Measurements from ENCODE around the gene RAX. TPM values are rescaled to one million over a fixed set of nuclear protein-coding genes. Genes with fewer than 3 reads are reported as not detected.

The RAX gene
- total RNA-seq, 1 donor = not detected

DNA sequence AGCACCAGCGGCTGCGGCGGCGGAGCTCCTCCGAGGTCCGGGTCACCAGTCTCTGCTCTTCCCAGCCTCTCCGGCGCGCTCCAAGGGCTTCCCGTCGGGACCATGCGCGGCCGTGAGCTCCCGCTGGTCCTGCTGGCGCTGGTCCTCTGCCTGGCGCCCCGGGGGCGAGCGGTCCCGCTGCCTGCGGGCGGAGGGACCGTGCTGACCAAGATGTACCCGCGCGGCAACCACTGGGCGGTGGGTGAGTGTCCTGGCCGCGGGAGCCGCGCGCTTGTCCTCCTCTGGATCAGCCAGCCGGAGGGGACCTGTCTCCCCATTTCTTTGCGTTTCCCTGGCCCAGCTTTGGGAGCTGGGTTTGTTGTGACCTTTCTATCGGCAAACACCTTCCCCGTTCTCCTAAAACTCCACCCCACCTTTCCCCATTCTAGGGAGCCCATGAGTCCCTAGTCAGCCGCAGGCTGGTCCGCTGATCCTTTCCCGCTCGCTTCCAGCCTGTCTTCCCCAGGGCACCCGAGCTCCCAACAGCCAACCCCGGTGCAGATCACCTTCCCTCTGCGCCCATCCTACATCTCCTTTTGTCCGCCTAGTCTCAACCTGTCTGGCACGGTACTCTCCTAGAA lies 53.0 kb downstream of the RAX start:
- TF ChIP-seq, protein P1, sequence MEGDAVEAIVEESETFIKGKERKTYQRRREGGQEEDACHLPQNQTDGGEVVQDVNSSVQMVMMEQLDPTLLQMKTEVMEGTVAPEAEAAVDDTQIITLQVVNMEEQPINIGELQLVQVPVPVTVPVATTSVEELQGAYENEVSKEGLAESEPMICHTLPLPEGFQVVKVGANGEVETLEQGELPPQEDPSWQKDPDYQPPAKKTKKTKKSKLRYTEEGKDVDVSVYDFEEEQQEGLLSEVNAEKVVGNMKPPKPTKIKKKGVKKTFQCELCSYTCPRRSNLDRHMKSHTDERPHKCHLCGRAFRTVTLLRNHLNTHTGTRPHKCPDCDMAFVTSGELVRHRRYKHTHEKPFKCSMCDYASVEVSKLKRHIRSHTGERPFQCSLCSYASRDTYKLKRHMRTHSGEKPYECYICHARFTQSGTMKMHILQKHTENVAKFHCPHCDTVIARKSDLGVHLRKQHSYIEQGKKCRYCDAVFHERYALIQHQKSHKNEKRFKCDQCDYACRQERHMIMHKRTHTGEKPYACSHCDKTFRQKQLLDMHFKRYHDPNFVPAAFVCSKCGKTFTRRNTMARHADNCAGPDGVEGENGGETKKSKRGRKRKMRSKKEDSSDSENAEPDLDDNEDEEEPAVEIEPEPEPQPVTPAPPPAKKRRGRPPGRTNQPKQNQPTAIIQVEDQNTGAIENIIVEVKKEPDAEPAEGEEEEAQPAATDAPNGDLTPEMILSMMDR (IDR thresholded peaks at IDR 0.05; ENCODE audit: insufficient read depth, low read depth, low read length) = no peak
- H3K4me3 ChIP-seq (ENCODE audit: low read depth, low read length) = no peak overlapping the region
- DNase-seq (ENCODE audit: low read depth) = no peak

DNA sequence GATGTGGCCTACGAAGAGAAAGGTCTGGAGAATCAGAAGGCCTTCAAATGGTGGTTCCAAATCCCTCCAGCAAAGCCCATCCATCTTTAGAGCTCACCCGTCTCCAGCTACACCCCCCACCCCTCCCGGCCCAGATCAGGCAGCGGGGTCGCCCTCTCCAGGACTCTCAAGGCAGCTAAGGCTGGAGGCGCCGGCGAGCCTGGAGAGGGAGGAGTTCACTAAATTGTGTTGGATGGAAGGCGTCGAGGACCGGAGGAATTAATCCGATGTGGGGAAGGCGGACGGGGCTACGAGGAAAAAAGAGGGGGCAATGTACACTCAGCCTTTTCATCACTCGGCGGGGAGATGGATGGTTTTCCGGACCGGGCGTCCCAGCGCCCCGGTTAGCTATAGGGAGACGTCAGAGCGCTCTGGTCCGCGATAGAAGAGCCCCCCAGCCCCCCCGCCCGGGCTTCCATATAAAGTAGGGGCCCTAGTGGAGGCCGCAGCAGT lies 53.5 kb downstream of the RAX start, which contains the start of gene GRP:
Gene GRP (plus strand): TSS at position 487 of the 492 bp plus-strand sequence. CDS start 108 bp downstream, outside the sequence.
- TF ChIP-seq, protein P1 (IDR thresholded peaks at IDR 0.05; ENCODE audit: insufficient read depth, low read depth, low read length) = no peak
- DNase-seq (ENCODE audit: low read depth) = no peak
- H3K4me3 ChIP-seq (ENCODE audit: low read depth, low read length) = no peak within 1 kb of the TSS

DNA sequence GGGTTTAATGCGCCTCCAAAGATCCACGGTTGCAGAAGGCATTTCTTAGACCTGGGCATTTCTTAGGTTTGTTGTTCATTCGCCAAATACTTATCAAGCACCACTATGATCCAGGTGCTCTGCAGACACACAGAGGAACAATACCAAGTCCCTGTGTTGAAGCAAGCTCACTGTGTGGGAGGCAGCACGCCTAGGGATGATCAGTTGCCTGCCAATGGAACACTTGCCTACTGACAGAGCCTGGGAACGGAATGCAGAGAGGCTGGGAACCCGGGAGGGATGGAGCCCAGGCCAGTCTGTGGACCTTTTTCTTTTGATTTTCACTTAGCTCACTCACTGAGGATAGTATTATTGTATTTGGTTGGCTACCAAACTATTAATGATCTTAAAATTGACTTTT lies 55.2 kb downstream of the RAX start:
- DNase-seq (ENCODE audit: low read depth) = no peak
- H3K4me3 ChIP-seq (ENCODE audit: low read depth, low read length) = no peak overlapping the region
- TF ChIP-seq, protein P1 (IDR thresholded peaks at IDR 0.05; ENCODE audit: insufficient read depth, low read depth, low read length) = no peak

Other genes with a start within 250 kb of the RAX start
- gene SEC11C, start 133.6 kb downstream of the RAX start, total RNA-seq = 17.4 and 24.6 TPM in 2 replicates
- 0.32 TPM in 1 of 2 replicates, not detected in the other for gene GRP, start 53.3 kb downstream of the RAX start, total RNA-seq
- under 0.01 TPM in 1 of 2 replicates, not detected in the other for gene CPLX4, start 45.2 kb upstream of the RAX start, total RNA-seq
- gene LMAN1, start 85.8 kb upstream of the RAX start, total RNA-seq = 188 and 268 TPM in 2 replicates

Data from fibroblast of villous mesenchyme (primary cell).